ENCODE results near the gene AFF3. TPM values are rescaled to one million over a fixed set of nuclear protein-coding genes. Genes with fewer than 3 reads are reported as not detected.

The AFF3 gene
- total RNA-seq, 1 experiment from 2014 or later: 0.22 TPM

- no peak overlapping the region for H3T11ph ChIP-seq (ENCODE audit: low read length)
- H2AK5ac ChIP-seq (ENCODE audit: insufficient read length, low read length): no peak overlapping the region
- H2BK12ac ChIP-seq (ENCODE audit: insufficient read length, low read depth, low read length): no peak overlapping the region
- H4K20me1 ChIP-seq (ENCODE audit: control insufficient read depth, insufficient read depth, insufficient read length): no peaks in the 10 kb centered on the region
- H3K23me2 ChIP-seq (ENCODE audit: insufficient read length, low read depth, low read length, poor library complexity, severe bottlenecking): no peaks in the 10 kb centered on the region
- WGBS (ENCODE audit: extremely low coverage, insufficient read length, low lambda C conversion rate): 100% methylated on average over 1 of the region's 5 CpGs
- H2BK5ac ChIP-seq (ENCODE audit: insufficient read length, low read length): no peak overlapping the region
- H3K4me3 Mint-ChIP-seq: no peak overlapping the region
- H2AFZ ChIP-seq (ENCODE audit: low read length): no peak overlapping the region
- no peak overlapping the region for H4K8ac ChIP-seq (replicated peaks; ENCODE audit: insufficient read length, low read depth, low read length)
- no peak overlapping the region for H3K27ac ChIP-seq (ENCODE audit: insufficient read length, low read depth, low read length)
- peaks cover 0 to under 1% of the 10 kb centered on the region in 2 experiments; a peak in 1 of 4 replicates for H3K4me1 Mint-ChIP-seq
- H3K36me3 Mint-ChIP-seq (ENCODE audit: insufficient read depth in 1 of 3, low read depth in 3 of 3): no peaks in the 10 kb centered on the region
- H2BK120ac ChIP-seq (ENCODE audit: low read depth, low read length, poor library complexity, severe bottlenecking): no peak overlapping the region
- H3K9ac ChIP-seq (ENCODE audit: extremely low read depth, insufficient read length, low read length): no peak overlapping the region
- H3K56ac ChIP-seq (ENCODE audit: insufficient read length, low read depth, low read length): no peak overlapping the region
- no peaks in the 10 kb centered on the region for H3K9me3 ChIP-seq (ENCODE audit: control insufficient read depth, low read depth, low read length)
- no peak overlapping the region for H4K91ac ChIP-seq (ENCODE audit: insufficient read length, low read depth, low read length)
- no peak overlapping the region for H3K4ac ChIP-seq (ENCODE audit: low read depth, low read length)
- no peak overlapping the region; a peak in 1 of 7 replicates for H3K27ac Mint-ChIP-seq
- H3K23ac ChIP-seq (ENCODE audit: insufficient read length, low read depth, low read length): no peak overlapping the region
- H3K27me3 ChIP-seq (ENCODE audit: insufficient read depth, low read length): no peaks in the 10 kb centered on the region; the same call in 1 of the 2 replicates
- no peak overlapping the region for H2BK20ac ChIP-seq (ENCODE audit: low read depth, low read length, poor library complexity, severe bottlenecking)
- H3K27me3 Mint-ChIP-seq (ENCODE audit: low read depth): peaks cover 3% of the 10 kb centered on the region
- no peaks in the 10 kb centered on the region for H3K79me2 ChIP-seq (ENCODE audit: insufficient read depth, low read length)
- no peak for TF ChIP-seq CTCF (conservative IDR thresholded peaks at IDR 0.05)
- no peak overlapping the region for H3K18ac ChIP-seq (ENCODE audit: insufficient read length, low read depth, low read length)
- no peak for DNase-seq
- no peak overlapping the region for H4K5ac ChIP-seq (ENCODE audit: insufficient read length, low read depth, low read length)
- no peak overlapping the region for H2BK15ac ChIP-seq (ENCODE audit: low read depth, low read length)
- no peak overlapping the region for H3K4me2 ChIP-seq (ENCODE audit: insufficient read depth, insufficient read length, low read length)
- H3K4me1 ChIP-seq (ENCODE audit: insufficient read depth, low read length): no peaks in the 10 kb centered on the region
- no peaks in the 10 kb centered on the region for H3K9me3 Mint-ChIP-seq
- H3K14ac ChIP-seq (ENCODE audit: insufficient read depth, low read length): no peak overlapping the region
- no peaks in the 10 kb centered on the region for H3K79me1 ChIP-seq (ENCODE audit: insufficient read depth, low read depth, low read length, poor library complexity, severe bottlenecking)
Observed at GRCh38 chr2:99899058-99899855, 243.1 kb downstream of the AFF3 start.
